Ishikawa (cell line): ENCODE measurements around the gene NF1.

ENCODE experiments used
- CEBPB ChIP-seq: IDR thresholded peaks from 2 replicates; pipeline ENCODE4 v1.6.1; 2012
- CREB1 ChIP-seq: IDR thresholded peaks from 2 replicates; pipeline ENCODE4 v1.6.1; 2012; ENCODE audit warnings: low read depth
- EP300 ChIP-seq: IDR thresholded peaks from 2 replicates; pipeline ENCODE4 v1.6.1; 2012; ENCODE audit warnings: borderline replicate concordance
- FOXM1 ChIP-seq: IDR thresholded peaks from 2 replicates; pipeline ENCODE4 v1.6.1; 2012; ENCODE audit warnings: low read depth, borderline replicate concordance
- MAX ChIP-seq: IDR thresholded peaks from 2 replicates; pipeline ENCODE4 v1.6.1; 2012
- NFIC ChIP-seq: IDR thresholded peaks from 2 replicates; pipeline ENCODE4 v1.6.1; 2012
- RAD21 ChIP-seq: IDR thresholded peaks from 2 replicates; pipeline ENCODE4 v1.6.1; 2012; ENCODE audit warnings: low read depth
- TAF1 ChIP-seq: IDR thresholded peaks from 2 replicates; pipeline ENCODE4 v1.6.1; 2012; ENCODE audit warnings: low read depth, mild to moderate bottlenecking
- TCF12 ChIP-seq: IDR thresholded peaks from 2 replicates; pipeline ENCODE4 v1.6.1; 2012; ENCODE audit warnings: low read depth
- USF1 ChIP-seq: IDR thresholded peaks from 2 replicates; pipeline ENCODE4 v1.6.1; 2012
- YY1 ChIP-seq: IDR thresholded peaks from 2 replicates; pipeline ENCODE4 v1.6.1; 2012; ENCODE audit warnings: low read depth
- ZBTB7A ChIP-seq: IDR thresholded peaks from 2 replicates; pipeline ENCODE4 v1.6.1; 2012; ENCODE audit warnings: low read depth

GRCh38 chr17:31048780-31049179, 46.0 kb upstream of the NF1 start:
- TF ChIP-seq EP300, result no peak
- TF ChIP-seq CREB1, result no peak
- TF ChIP-seq FOXM1, result no peak
- no peak for TF ChIP-seq NFIC
- no peak for TF ChIP-seq MAX
- no peak for TF ChIP-seq RAD21
- TF ChIP-seq CEBPB, result no peak
- TF ChIP-seq USF1, result no peak
- TF ChIP-seq TCF12, result no peak
- TF ChIP-seq YY1, result no peak
- TF ChIP-seq TAF1, result no peak
- TF ChIP-seq ZBTB7A, result no peak
